Mesendoderm (in vitro differentiated cells): ENCODE results near the gene PCSK5.
"Not testable (repeated sequence)": the region's sequence is repeated elsewhere in the genome, so short reads cannot be mapped to it uniquely, and the experiment has no call there.

Experiments used
- DNase-seq: peaks from one replicate; pipeline ENCODE4 v3.0.0; 2013
- H2AK5ac ChIP-seq: 2 replicates; pipeline ENCODE4 v1.6.1; 2013; ENCODE audit warnings: low read length, inconsistent platforms
- H2BK120ac ChIP-seq: 2 replicates; pipeline ENCODE4 v1.6.1; 2013; ENCODE audit warnings: low read depth, mild to moderate bottlenecking, low read length, moderate library complexity, mixed read lengths
- H2BK15ac ChIP-seq: replicated peaks from 2 replicates; pipeline ENCODE4 v1.6.1; 2013; ENCODE audit warnings: low read depth, mild to moderate bottlenecking, moderate library complexity
- H2BK5ac ChIP-seq: 2 replicates; pipeline ENCODE4 v1.6.1; 2013; ENCODE audit warnings: low read length, inconsistent platforms
- H3K18ac ChIP-seq: 2 replicates; pipeline ENCODE4 v1.6.1; 2013; ENCODE audit warnings: mild to moderate bottlenecking, low read length, mixed read lengths
- H3K23ac ChIP-seq: one replicate; pipeline ENCODE4 v1.6.1; 2013; ENCODE audit warnings: low read length
- H3K27ac ChIP-seq: 2 replicates; pipeline ENCODE4 v1.5.1; 2013; ENCODE audit warnings: low read depth, mild to moderate bottlenecking, inconsistent platforms, low read length, moderate library complexity
- H3K27me3 ChIP-seq: 2 replicates; pipeline ENCODE4 v1.6.1; 2013; ENCODE audit warnings: low read length, control low read depth, mild to moderate bottlenecking, inconsistent platforms; ENCODE audit not compliant: insufficient read depth, poor library complexity
- H3K36me3 ChIP-seq: 2 replicates; pipeline ENCODE4 v1.6.1; 2013; ENCODE audit warnings: low read length, inconsistent platforms; ENCODE audit not compliant: control insufficient read depth, insufficient read depth
- H3K4ac ChIP-seq: one replicate; pipeline ENCODE4 v1.6.1; 2013; ENCODE audit warnings: low read depth, mild to moderate bottlenecking, low read length, moderate library complexity
- H3K4me1 ChIP-seq: 2 replicates; pipeline ENCODE4 v1.6.1; 2013; ENCODE audit warnings: low read depth, low read length, inconsistent platforms; ENCODE audit not compliant: control insufficient read depth
- H3K4me2 ChIP-seq: 2 replicates; pipeline ENCODE4 v1.6.1; 2013; ENCODE audit warnings: low read length
- H3K4me3 ChIP-seq: 2 replicates; pipeline ENCODE4 v1.5.1; 2013; ENCODE audit warnings: mild to moderate bottlenecking, low read length
- H3K56ac ChIP-seq: one replicate; pipeline ENCODE4 v1.6.1; 2013; ENCODE audit warnings: low read length
- H3K79me1 ChIP-seq: 2 replicates; pipeline ENCODE4 v1.6.1; 2013; ENCODE audit warnings: low read length, inconsistent platforms
- H3K79me2 ChIP-seq: 2 replicates; pipeline ENCODE4 v1.6.1; 2013; ENCODE audit warnings: mild to moderate bottlenecking, low read length; ENCODE audit not compliant: control insufficient read depth, insufficient read depth
- H3K9ac ChIP-seq: 2 replicates; pipeline ENCODE4 v1.6.1; 2013; ENCODE audit warnings: low read length, inconsistent platforms
- H4K5ac ChIP-seq: one replicate; pipeline ENCODE4 v1.6.1; 2013; ENCODE audit warnings: low read length
- H4K8ac ChIP-seq: one replicate; pipeline ENCODE4 v1.6.1; 2013; ENCODE audit warnings: low read depth, mild to moderate bottlenecking, control low read depth, low read length, moderate library complexity
- WGBS: extraction: QIAGEN DNeasy Blood & Tissue Kit; methylation state at CpG from one replicate; pipeline ENCODE4 v1.1.7; 2013; ENCODE audit warnings: low lambda C conversion rate, missing lambda C conversion rate; ENCODE audit not compliant: insufficient coverage; ENCODE audit errors: extremely low coverage; 5-methylcytosine and 5-hydroxymethylcytosine counted together

The PCSK5 gene

DNA sequence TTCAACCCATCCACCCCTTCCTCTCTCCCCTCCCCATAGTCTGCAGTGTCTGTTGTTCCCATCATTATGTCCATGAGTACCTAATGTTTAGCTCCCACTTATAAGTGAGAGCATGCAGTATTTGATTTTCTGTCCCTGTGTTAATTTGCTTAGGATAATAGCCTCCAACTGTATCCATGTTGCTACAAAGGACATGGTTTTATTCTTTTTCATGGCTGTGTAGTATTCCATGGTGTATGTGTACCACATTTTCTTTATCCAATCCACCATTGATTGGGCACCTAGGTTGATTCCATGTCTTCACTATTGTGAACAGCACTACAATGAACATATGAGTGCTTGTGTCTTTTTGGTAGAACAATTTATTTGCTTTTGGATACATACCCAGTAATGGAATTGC lies 187.1 kb downstream of the PCSK5 start:
- no peak overlapping the region for H3K27ac ChIP-seq
- no peak overlapping the region for H3K4ac ChIP-seq
- no peak overlapping the region for H4K5ac ChIP-seq
- no peak overlapping the region for H3K56ac ChIP-seq
- no peak overlapping the region for H3K9ac ChIP-seq
- no peaks in the 10 kb centered on the region for H3K27me3 ChIP-seq
- H2AK5ac ChIP-seq = no peak overlapping the region
- H2BK120ac ChIP-seq = no peak overlapping the region
- H2BK15ac ChIP-seq = no peak overlapping the region
- no peaks in the 10 kb centered on the region for H3K4me1 ChIP-seq
- H3K4me3 ChIP-seq = no peak overlapping the region
- no peak overlapping the region for H2BK5ac ChIP-seq
- H3K36me3 ChIP-seq = no peaks in the 10 kb centered on the region
- no peak for DNase-seq
- no peak overlapping the region for H3K18ac ChIP-seq
- H3K23ac ChIP-seq = no peak overlapping the region
- no peaks in the 10 kb centered on the region for H3K79me1 ChIP-seq
- no peaks in the 10 kb centered on the region for H3K79me2 ChIP-seq
- no peak overlapping the region for H3K4me2 ChIP-seq
- no peak overlapping the region for H4K8ac ChIP-seq

DNA sequence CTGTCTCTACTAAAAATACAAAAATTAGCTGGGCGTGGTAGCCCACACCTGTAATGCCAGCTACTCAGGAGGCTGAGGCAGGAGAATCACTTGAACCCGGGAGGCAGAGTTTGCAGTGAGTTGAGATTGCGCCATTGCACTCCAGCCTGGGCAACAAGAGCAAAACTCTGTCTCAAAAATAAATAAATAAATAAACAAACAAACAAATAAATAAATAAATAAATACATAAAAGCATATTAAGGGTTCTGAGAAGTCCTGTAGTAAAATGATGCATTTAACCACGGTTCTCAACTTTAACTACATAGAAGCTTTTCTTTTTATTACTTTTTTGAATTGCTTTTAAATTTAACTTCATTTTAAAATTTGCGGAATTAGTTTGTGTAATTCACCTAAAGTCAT lies 190.8 kb downstream of the PCSK5 start:
- H3K27me3 ChIP-seq, H3K79me2 ChIP-seq, H3K4ac ChIP-seq, H3K4me1 ChIP-seq, H3K18ac ChIP-seq, H2BK15ac ChIP-seq, H2BK120ac ChIP-seq, H2AK5ac ChIP-seq, H2BK5ac ChIP-seq, H4K8ac ChIP-seq, H3K4me2 ChIP-seq, H3K27ac ChIP-seq, H3K79me1 ChIP-seq, H4K5ac ChIP-seq, H3K4me3 ChIP-seq, H3K23ac ChIP-seq, H3K9ac ChIP-seq, DNase-seq, H3K56ac ChIP-seq, H3K36me3 ChIP-seq: not testable (repeated sequence)
- WGBS = no CpG with 5 or more reads among the region's 5 CpGs

DNA sequence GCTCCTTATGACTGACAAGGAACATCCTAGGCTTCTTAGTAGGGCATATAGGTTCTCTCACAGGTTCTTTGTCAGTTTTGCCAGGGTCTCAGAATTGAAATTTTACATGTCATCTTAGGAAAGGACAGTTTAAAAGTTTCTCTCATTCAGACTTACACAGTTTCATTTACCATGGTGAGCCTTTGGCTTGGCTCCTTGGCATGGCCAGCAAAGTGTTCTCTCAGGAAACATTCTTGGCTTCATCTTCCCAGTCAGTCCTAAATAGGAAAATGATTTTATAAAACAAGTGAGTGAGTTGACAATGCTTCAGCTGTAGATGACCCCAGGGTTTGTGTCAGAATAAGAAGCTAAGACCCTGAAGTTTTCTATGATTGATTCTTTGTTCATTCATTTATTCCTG lies 191.6 kb downstream of the PCSK5 start:
- H3K4me2 ChIP-seq = no peak overlapping the region
- no peak overlapping the region for H3K18ac ChIP-seq
- H3K4me3 ChIP-seq = no peak overlapping the region
- no peaks in the 10 kb centered on the region for H3K79me2 ChIP-seq
- H3K27ac ChIP-seq = no peak overlapping the region
- H3K4ac ChIP-seq = no peak overlapping the region
- no peaks in the 10 kb centered on the region for H3K79me1 ChIP-seq
- H2AK5ac ChIP-seq = no peak overlapping the region
- H3K36me3 ChIP-seq = no peaks in the 10 kb centered on the region
- no peak overlapping the region for H3K56ac ChIP-seq
- no peak overlapping the region for H2BK120ac ChIP-seq
- H3K27me3 ChIP-seq = no peaks in the 10 kb centered on the region
- H3K4me1 ChIP-seq = no peaks in the 10 kb centered on the region
- no peak overlapping the region for H2BK15ac ChIP-seq
- H2BK5ac ChIP-seq = no peak overlapping the region
- DNase-seq = no peak
- no peak overlapping the region for H4K5ac ChIP-seq
- no peak overlapping the region for H3K23ac ChIP-seq
- no peak overlapping the region for H4K8ac ChIP-seq
- no peak overlapping the region for H3K9ac ChIP-seq

DNA sequence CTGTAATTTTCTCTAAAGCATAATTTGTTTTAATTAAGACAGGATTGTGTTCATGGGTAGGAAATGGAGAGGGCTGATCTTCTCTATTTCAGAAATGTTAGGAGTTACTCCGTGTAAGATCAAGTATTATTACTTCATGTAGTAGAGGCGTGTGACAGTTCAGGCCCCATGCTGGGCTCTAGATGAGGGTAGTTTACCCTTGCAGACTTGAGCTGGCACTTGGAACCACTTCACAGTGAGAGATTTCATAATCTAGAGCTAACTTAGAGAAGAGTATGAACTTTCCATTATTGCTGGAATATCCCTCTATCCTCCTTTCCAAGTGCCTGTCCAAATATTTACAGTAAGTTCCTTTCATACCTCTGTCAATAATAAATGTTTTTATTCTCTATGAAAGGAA lies 195.1 kb downstream of the PCSK5 start:
- no peak overlapping the region for H3K4me2 ChIP-seq
- no peaks in the 10 kb centered on the region for H3K79me1 ChIP-seq
- H4K8ac ChIP-seq = no peak overlapping the region
- no peaks in the 10 kb centered on the region for H3K79me2 ChIP-seq
- no peak overlapping the region for H3K9ac ChIP-seq
- H4K5ac ChIP-seq = no peak overlapping the region
- H3K23ac ChIP-seq = no peak overlapping the region
- no peak overlapping the region for H2AK5ac ChIP-seq
- H2BK120ac ChIP-seq = no peak overlapping the region
- no peak for DNase-seq
- no peak overlapping the region for H2BK5ac ChIP-seq
- no peak overlapping the region for H3K18ac ChIP-seq
- no peaks in the 10 kb centered on the region for H3K27me3 ChIP-seq
- no peak overlapping the region for H3K4ac ChIP-seq
- H2BK15ac ChIP-seq = no peak overlapping the region
- no peaks in the 10 kb centered on the region for H3K36me3 ChIP-seq
- H3K4me1 ChIP-seq = no peaks in the 10 kb centered on the region
- H3K56ac ChIP-seq = no peak overlapping the region
- WGBS = no CpG with 5 or more reads among the region's 2 CpGs
- H3K4me3 ChIP-seq = no peak overlapping the region
- no peak overlapping the region for H3K27ac ChIP-seq

DNA sequence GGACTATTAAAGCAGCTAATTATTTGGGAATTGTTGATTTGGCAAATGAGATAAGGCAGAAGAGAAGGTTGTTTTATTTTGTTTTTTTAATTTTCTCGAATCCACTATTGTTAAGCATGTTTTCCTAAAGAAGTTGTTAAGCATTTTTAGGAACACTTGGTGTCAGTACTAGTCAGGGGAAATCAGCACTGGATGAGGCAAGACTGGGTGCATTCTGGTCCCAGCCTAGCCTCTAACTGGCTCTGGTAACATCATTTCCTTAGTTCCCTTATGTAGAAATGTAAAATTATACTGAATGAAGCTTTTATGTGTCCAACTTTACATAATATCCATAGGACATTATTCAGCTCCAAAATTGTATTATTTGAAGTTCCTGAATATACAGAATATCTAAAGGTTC lies 196.1 kb downstream of the PCSK5 start:
- H3K4me3 ChIP-seq = no peak overlapping the region
- no peak for DNase-seq
- H3K18ac ChIP-seq = no peak overlapping the region
- WGBS = no CpG with 5 or more reads among the region's 1 CpG
- H3K56ac ChIP-seq = no peak overlapping the region
- no peak overlapping the region for H2AK5ac ChIP-seq
- no peak overlapping the region for H4K8ac ChIP-seq
- no peak overlapping the region for H2BK15ac ChIP-seq
- no peak overlapping the region for H3K4me2 ChIP-seq
- no peaks in the 10 kb centered on the region for H3K79me1 ChIP-seq
- H3K4ac ChIP-seq = no peak overlapping the region
- H3K27ac ChIP-seq = no peak overlapping the region
- H3K23ac ChIP-seq = no peak overlapping the region
- no peaks in the 10 kb centered on the region for H3K4me1 ChIP-seq
- no peak overlapping the region for H2BK120ac ChIP-seq
- H4K5ac ChIP-seq = no peak overlapping the region
- H3K36me3 ChIP-seq = no peaks in the 10 kb centered on the region
- H3K27me3 ChIP-seq = no peaks in the 10 kb centered on the region
- no peak overlapping the region for H3K9ac ChIP-seq
- no peaks in the 10 kb centered on the region for H3K79me2 ChIP-seq
- H2BK5ac ChIP-seq = no peak overlapping the region

DNA sequence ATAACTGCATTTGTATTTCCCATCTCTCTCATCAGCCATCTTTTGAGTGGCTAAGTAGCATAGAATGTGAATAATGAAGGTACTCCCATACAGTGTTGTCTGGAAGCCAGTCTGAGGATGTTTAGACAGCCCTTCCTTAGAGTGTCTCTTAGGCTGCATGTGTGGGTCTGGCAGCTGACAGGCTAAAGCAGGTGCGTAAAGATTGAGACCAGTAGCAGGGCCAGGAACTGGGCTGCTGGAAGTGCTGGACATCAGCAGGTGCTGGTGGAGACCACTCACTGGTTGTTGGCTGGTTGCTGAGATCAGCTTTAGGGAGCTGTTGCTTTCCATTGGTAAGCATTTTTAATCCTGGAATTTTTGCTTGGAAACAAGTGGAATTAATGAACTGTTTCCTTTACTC lies 197.5 kb downstream of the PCSK5 start:
- no CpG with 5 or more reads among the region's 1 CpG for WGBS
- no peak for DNase-seq
- Histone ChIP-seq H3K4me2 (no peak overlapping the region), H3K56ac (no peak overlapping the region), H4K8ac (no peak overlapping the region), H3K9ac (no peak overlapping the region), H3K79me1 (no peaks in the 10 kb centered on the region), H2BK120ac (no peak overlapping the region), H3K4me1 (no peaks in the 10 kb centered on the region), H3K4ac (no peak overlapping the region), H2BK5ac (no peak overlapping the region), H3K36me3 (no peaks in the 10 kb centered on the region), H3K23ac (no peak overlapping the region), H2BK15ac (no peak overlapping the region), H4K5ac (no peak overlapping the region), H3K27me3 (no peaks in the 10 kb centered on the region), H3K79me2 (no peaks in the 10 kb centered on the region), H3K18ac (no peak overlapping the region), H3K4me3 (no peak overlapping the region), H3K27ac (no peak overlapping the region), H2AK5ac (no peak overlapping the region)
